Heart left ventricle (tissue), 16 donors: ENCODE results near the gene KRT5. TPM values are rescaled to one million over a fixed set of nuclear protein-coding genes. Genes with fewer than 3 reads are reported as not detected.

ENCODE experiments used
- ATAC-seq, 4 donors: fragments of 200-7000 bp; cut with Tn5 transposase; one replicate each; pipeline ENCODE4 v1.9.1; 2020 to 2022; ENCODE audit warnings: moderate library complexity in 4 of 4, mild to moderate bottlenecking in 3 of 4, moderate number of reproducible peaks in 1 of 4
- DNase-seq, 5 donors: peaks; one replicate each; pipeline ENCODE4 v3.0.0-alpha.2; 2020
- H3K27ac ChIP-seq, 12 donors: fragments of 200-600 bp; sonication (generic) in 4 of 12; one replicate each; pipeline versions ENCODE4 v1.5.0 to v1.8.0; 2016 to 2022; ENCODE audit warnings: mild to moderate bottlenecking in 2 of 12
- H3K27me3 ChIP-seq, 9 donors: fragments of 200-600 bp; sonication (generic) in 2 of 9; one replicate each; pipeline versions ENCODE4 v1.5.1 to v1.8.0; 2016 to 2022; ENCODE audit warnings: mild to moderate bottlenecking in 3 of 9
- H3K36me3 ChIP-seq, 9 donors: fragments of 200-600 bp; sonication (generic) in 2 of 9; one replicate each; pipeline versions ENCODE4 v1.5.0 to v1.8.0; 2018 to 2022; ENCODE audit warnings: mild to moderate bottlenecking in 2 of 9
- H3K4me1 ChIP-seq, 12 donors: fragments of 200-600 bp; sonication (generic) in 4 of 12; one replicate each; pipeline versions ENCODE4 v1.5.0 to v1.8.0; 2016 to 2022; ENCODE audit warnings: mild to moderate bottlenecking in 3 of 12
- H3K4me3 ChIP-seq, 12 donors: fragments of 200-600 bp; sonication (generic) in 4 of 12; one replicate each; pipeline versions ENCODE4 v1.5.0 to v1.8.0; 2017 to 2022; ENCODE audit warnings: mild to moderate bottlenecking in 9 of 12, moderate library complexity in 4 of 12
- H3K9me3 ChIP-seq, 12 donors: fragments of 200-600 bp; sonication (generic) in 4 of 12; one replicate each; pipeline versions ENCODE4 v1.5.0 to v1.8.0; 2016 to 2022; ENCODE audit warnings: mild to moderate bottlenecking in 1 of 12
- POLR2A ChIP-seq, 2 donors: fragments of 450-650 bp; IDR thresholded peaks; one replicate each; pipeline ENCODE4 v1.6.1; 2017; ENCODE audit warnings: antibody characterized with exemption in 2 of 2, mild to moderate bottlenecking in 2 of 2, moderate library complexity in 2 of 2
- WGBS, 4 donors: extraction: QIAGEN DNeasy Blood & Tissue Kit in 2 of 4; methylation state at CpG; one replicate each; pipeline versions ENCODE4 v1.1.5 to v1.1.7; 2013 to 2018; 5-methylcytosine and 5-hydroxymethylcytosine counted together
- intact Hi-C, 10 donors: fragments of 100-400 bp; cut with DNase I; formaldehyde crosslinking; loops; one replicate each; pipeline versions ENCODE4 v1.11.1 to v1.14.2; 2022
- polyA plus RNA-seq, 2 donors: library from polyadenylated mRNA; stranded (reverse); fragments of 200-250 nt; gene quantifications; one replicate each; pipeline ENCODE4 v1.2.3, GENCODE V29; 2013
- total RNA-seq, 9 donors: library from RNA; depleted of rRNA in 2 of 9; stranded (reverse); fragments of >200 nt in 2 of 9; fragmentation: NEBNext Ultra II Directional in 3 of 9; extraction: Animal tissue kit (Norgen Biotek cat#: 25700) in 3 of 9; gene quantifications; one replicate each; pipeline versions ENCODE4 v1.1.0 to v1.2.4, GENCODE V29; 2016 to 2023
- TF ChIP-seq, protein P1 (sequence below), 12 donors: fragments of 200-600 bp; sonication (generic) in 4 of 12; IDR thresholded peaks; one replicate each; pipeline versions ENCODE4 v1.5.0 to v1.8.0; 2018 to 2022; ENCODE audit warnings: antibody characterized with exemption in 12 of 12, mild to moderate bottlenecking in 5 of 12
- donor health status: ischemic (EF 13 %, LVEDD 7.1; RV severe dilation, severe dysfunction).
- donor health status: healthy with polysubstance abuse.
- donor health status: DM: no; HTN: yes; CAD: no.
- donor health status: DM: no; HTN: no; CAD: no.
- donor health status: ischemic (EF 25% LVEDD 6.9; RV normal size, moderate dysfunction).
- donor health status: ischemic (EF 25% LVEDD 5.7; RV mildly dilated, moderate dysfunction).
- donor health status: healthy.
- donor health status: DM: yes; HTN: yes; CAD: no.
- donor health status: ischemic (EF 35%, LVEDD 5.7; RV mildly dilated, moderate dysfunction).
- donor health status: nonischemic (EF 11% LVEDD 7.7; RV severe dilation, severe dysfunction).
- donor health status: DM: yes; HTN: yes; CAD: no.
- donor health status: PGD.
- donor health status: ischemic (EF 29% LVEDD 5.4; RV normal size, mild dysfunction).
- donor health status: nonischemic (EF 23%, LVEDD 6.1; RV moderate dilation, normal function).

The KRT5 gene
- total and polyA plus RNA-seq, 11 donors = 0.40 to 3.4 TPM; not detected in 9

DNA sequence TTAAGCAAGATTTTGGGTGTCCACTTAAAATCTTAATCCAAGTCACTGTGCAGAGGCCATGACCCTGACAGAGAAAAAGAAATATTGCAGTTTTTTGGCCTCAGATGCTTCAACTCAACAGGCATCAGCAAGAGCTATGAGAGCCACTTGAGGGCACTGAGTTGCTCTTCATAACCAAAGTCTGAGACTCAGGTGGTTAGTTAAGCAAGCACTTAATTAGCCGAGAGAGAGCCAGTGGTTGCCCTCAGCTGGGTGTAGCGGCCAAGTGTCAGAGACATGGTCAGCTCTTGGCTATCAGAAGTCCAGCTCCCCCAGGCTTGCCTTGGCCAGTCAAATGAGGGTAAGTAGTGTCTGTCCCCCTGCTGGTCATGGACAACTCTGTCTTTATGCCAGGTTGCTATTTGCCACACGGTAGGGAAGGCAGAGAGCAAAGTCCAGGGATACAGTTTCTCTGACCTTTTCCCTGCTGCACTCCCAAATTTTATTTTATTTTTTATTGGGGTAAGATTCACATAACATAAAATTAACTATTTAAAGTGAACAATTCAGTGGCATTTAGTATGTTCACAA, 41.8 kb upstream of the KRT5 start:
- no peaks in the 10 kb centered on the region for H3K9me3 ChIP-seq
- H3K4me1 ChIP-seq = peaks cover 0 to 9% (median 0%) of the 10 kb centered on the region in 12 donors
- DNase-seq (no peak), ATAC-seq (no peak)
- no peak for TF ChIP-seq POLR2A (IDR thresholded peaks at IDR 0.05)
- TF ChIP-seq, protein P1, sequence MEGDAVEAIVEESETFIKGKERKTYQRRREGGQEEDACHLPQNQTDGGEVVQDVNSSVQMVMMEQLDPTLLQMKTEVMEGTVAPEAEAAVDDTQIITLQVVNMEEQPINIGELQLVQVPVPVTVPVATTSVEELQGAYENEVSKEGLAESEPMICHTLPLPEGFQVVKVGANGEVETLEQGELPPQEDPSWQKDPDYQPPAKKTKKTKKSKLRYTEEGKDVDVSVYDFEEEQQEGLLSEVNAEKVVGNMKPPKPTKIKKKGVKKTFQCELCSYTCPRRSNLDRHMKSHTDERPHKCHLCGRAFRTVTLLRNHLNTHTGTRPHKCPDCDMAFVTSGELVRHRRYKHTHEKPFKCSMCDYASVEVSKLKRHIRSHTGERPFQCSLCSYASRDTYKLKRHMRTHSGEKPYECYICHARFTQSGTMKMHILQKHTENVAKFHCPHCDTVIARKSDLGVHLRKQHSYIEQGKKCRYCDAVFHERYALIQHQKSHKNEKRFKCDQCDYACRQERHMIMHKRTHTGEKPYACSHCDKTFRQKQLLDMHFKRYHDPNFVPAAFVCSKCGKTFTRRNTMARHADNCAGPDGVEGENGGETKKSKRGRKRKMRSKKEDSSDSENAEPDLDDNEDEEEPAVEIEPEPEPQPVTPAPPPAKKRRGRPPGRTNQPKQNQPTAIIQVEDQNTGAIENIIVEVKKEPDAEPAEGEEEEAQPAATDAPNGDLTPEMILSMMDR (IDR thresholded peaks at IDR 0.05) = no peak
- H3K36me3 ChIP-seq = no peaks in the 10 kb centered on the region
- H3K4me3 ChIP-seq = no peak overlapping the region
- 48 to 78% (median 65%) methylated on average over 3 of the region's 3 CpGs for WGBS, 4 donors
- peaks cover 0 to 15% (median 0%) of the 10 kb centered on the region in 9 donors for H3K27me3 ChIP-seq
- H3K27ac ChIP-seq = no peak overlapping the region
- intact Hi-C loops = no loop called here

GRCh38 chr12:52559979-52560378, 39.8 kb upstream of the KRT5 start:
- Histone ChIP-seq H3K27ac (no peak overlapping the region), H3K9me3 (no peaks in the 10 kb centered on the region), H3K36me3 (no peaks in the 10 kb centered on the region), H3K4me1 (no peaks in the 10 kb centered on the region), H3K4me3 (no peak overlapping the region), H3K27me3 (peaks cover 0 to 15% (median 0%) of the 10 kb centered on the region in 9 donors)
- 78 to 91% (median 81%) methylated on average over 4 of the region's 4 CpGs for WGBS, 4 donors
- TF ChIP-seq, protein P1 (IDR thresholded peaks at IDR 0.05) = no peak
- TF ChIP-seq POLR2A (IDR thresholded peaks at IDR 0.05) = no peak
- DNase-seq = no peak
- no peak for ATAC-seq
- intact Hi-C loops = no loop called here

DNA sequence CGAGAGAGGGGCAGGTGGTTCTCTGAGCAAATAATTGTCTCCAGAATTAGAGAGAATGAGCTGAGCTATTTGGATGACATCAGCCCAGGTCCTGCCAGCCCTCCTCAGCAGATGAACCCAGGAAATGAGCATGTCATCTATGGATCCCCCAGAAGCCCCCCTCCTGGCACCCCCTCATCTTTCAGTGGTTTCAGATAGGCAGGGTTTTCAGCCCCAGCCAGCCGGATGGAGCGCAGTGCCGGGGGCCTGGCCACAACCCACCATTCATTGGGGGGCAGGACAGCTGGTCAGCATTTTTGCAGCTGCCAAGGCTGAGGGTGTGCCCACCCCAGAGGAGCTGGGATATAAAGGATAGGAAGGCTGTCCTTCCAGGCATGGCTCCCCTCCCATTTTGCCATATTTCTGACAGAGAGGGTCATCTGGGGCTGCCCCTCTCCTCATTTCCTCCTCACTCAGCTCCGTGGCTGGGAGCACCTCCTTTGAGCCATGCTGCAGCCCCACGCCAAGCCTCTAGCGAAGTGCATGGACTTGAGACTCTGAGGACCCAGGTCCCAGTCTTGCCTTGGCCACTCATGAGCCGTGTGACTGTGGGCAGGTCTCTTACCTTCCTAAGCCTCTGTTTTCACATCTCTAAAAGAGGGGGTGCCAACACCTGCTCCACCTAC, 38.7 kb upstream of the KRT5 start:
- Histone ChIP-seq H3K4me3 (no peak overlapping the region), H3K27ac (no peak overlapping the region), H3K4me1 (no peaks in the 10 kb centered on the region), H3K9me3 (no peaks in the 10 kb centered on the region), H3K27me3 (peaks cover 0 to 15% (median 0%) of the 10 kb centered on the region in 9 donors), H3K36me3 (no peaks in the 10 kb centered on the region)
- WGBS, 4 donors = 76 to 84% (median 81%) methylated on average over 8 of the region's 8 CpGs
- TF ChIP-seq, protein P1 (IDR thresholded peaks at IDR 0.05) = no peak
- intact Hi-C loops = no loop called here
- DNase-seq (no peak), ATAC-seq (no peak)

- no peak for TF ChIP-seq POLR2A (IDR thresholded peaks at IDR 0.05)
- TF ChIP-seq, protein P1 (IDR thresholded peaks at IDR 0.05) = no peak
- ATAC-seq (no peak), DNase-seq (no peak)
- Histone ChIP-seq H3K27me3 (peaks cover 0 to 12% (median 0%) of the 10 kb centered on the region in 9 donors), H3K4me3 (no peak overlapping the region), H3K36me3 (no peaks in the 10 kb centered on the region), H3K9me3 (no peaks in the 10 kb centered on the region), H3K4me1 (no peaks in the 10 kb centered on the region), H3K27ac (no peak overlapping the region)
- WGBS, 4 donors = 66 to 76% (median 71%) methylated on average over 2 of the region's 2 CpGs
- intact Hi-C loops = no loop called here
These were observed 37.3 kb upstream of the KRT5 start for GRCh38 chr12:52557476-52557875.
